Endothelial cell of umbilical vein (primary cell): ENCODE data around the gene LAMC3. TPM values are rescaled to one million over a fixed set of nuclear protein-coding genes. Genes with fewer than 3 reads are reported as not detected.

ENCODE experiments used
- BruUV-seq: library from RNA; stranded (reverse); fragments of 400-500 nt; replicated peaks from 2 replicates; lab custom pipeline; 2021; lab: Mats Ljungman, UMichigan
- CTCF ChIA-PET: fragments of 300-600, 350-600 bp; sonication (Branson Sonifier 250); formaldehyde crosslinking; loops from one replicate; lab custom pipeline; 2021; ENCODE audit warnings: antibody characterized with exemption, inconsistent platforms; lab: Charles Lee
- POLR2A ChIA-PET: fragments of 300-600, 350-600 bp; sonication (Branson Sonifier 250); formaldehyde crosslinking; loops from one replicate; lab custom pipeline; 2021; ENCODE audit warnings: antibody characterized with exemption, inconsistent platforms; lab: Charles Lee
- DNase-seq: peaks from one replicate; pipeline ENCODE4 v3.0.0-alpha.2; 2011; ENCODE audit warnings: low read depth, low spot score
- FAIRE-seq: peaks from 2 replicates; lab custom pipeline; 2011; peaks lifted over from hg19 to GRCh38; lab: Jason Lieb, UNC
- H2AFZ ChIP-seq: 2 replicates; pipeline ENCODE4 v1.6.0; 2012; ENCODE audit warnings: low read depth, low read length, control low read depth, inconsistent platforms
- H3K27ac ChIP-seq: 2 replicates; pipeline ENCODE4 v1.5.1; 2011; ENCODE audit warnings: low read depth, mild to moderate bottlenecking, control low read depth, low read length, moderate library complexity; ENCODE audit not compliant: insufficient read depth
- H3K27me3 ChIP-seq, 2 experiments: 2 replicates each; pipeline versions ENCODE4 v1.6.0 to v1.6.1; 2011; ENCODE audit warnings: low read length in 2 of 2, mixed read lengths in 1 of 2; ENCODE audit not compliant: control insufficient read depth in 2 of 2, insufficient read depth in 2 of 2
- H3K36me3 ChIP-seq, 2 experiments: 2 replicates in 1 of 2; 3 replicates in 1 of 2; pipeline ENCODE4 v1.5.1; 2011; ENCODE audit warnings: low read length in 2 of 2, mild to moderate bottlenecking in 1 of 2, moderate library complexity in 1 of 2; ENCODE audit not compliant: control insufficient read depth in 2 of 2, insufficient read depth in 2 of 2; ENCODE audit errors: extremely low read depth in 1 of 2
- H3K4me1 ChIP-seq: 3 replicates; pipeline ENCODE4 v1.5.1; 2011; ENCODE audit warnings: mild to moderate bottlenecking, low read length; ENCODE audit not compliant: control insufficient read depth, insufficient read depth; ENCODE audit errors: extremely low read depth
- H3K4me2 ChIP-seq: 2 replicates; pipeline ENCODE4 v1.6.1; 2011; ENCODE audit warnings: low read length, control low read depth, mixed read lengths; ENCODE audit not compliant: insufficient read depth
- H3K4me3 ChIP-seq, 3 experiments: fragments of 200-600 bp in 1 of 3; sonication (generic), shearing (Covaris generic) in 1 of 3; replicated peaks in 1 of 3; 2 replicates each; pipeline ENCODE4 v1.5.1; 2011 to 2016; ENCODE audit warnings: control low read depth in 3 of 3, low read length in 3 of 3, mild to moderate bottlenecking in 2 of 3, inconsistent platforms in 1 of 3, low read depth in 1 of 3, moderate library complexity in 1 of 3; ENCODE audit not compliant: insufficient read depth in 1 of 3
- H3K79me2 ChIP-seq: 2 replicates; pipeline ENCODE4 v1.6.0; 2012; ENCODE audit warnings: low read length, inconsistent platforms; ENCODE audit not compliant: control insufficient read depth, insufficient read depth
- H3K9ac ChIP-seq: replicated peaks from 2 replicates; pipeline ENCODE3; 2011; ENCODE audit warnings: low read length, control low read depth; ENCODE audit not compliant: insufficient read depth; ENCODE audit errors: extremely low read depth
- H3K9me1 ChIP-seq: replicated peaks from 3 replicates; pipeline ENCODE4 v1.6.0; 2011; ENCODE audit warnings: mild to moderate bottlenecking, low read length; ENCODE audit not compliant: control insufficient read depth, insufficient read depth; ENCODE audit errors: extremely low read depth
- H3K9me3 ChIP-seq: replicated peaks from 2 replicates; pipeline ENCODE4 v1.5.1; 2012; ENCODE audit warnings: low read length, inconsistent platforms; ENCODE audit not compliant: control insufficient read depth, insufficient read depth
- H4K20me1 ChIP-seq: replicated peaks from 2 replicates; pipeline ENCODE3; 2011; ENCODE audit warnings: mild to moderate bottlenecking, low read length; ENCODE audit not compliant: control insufficient read depth, insufficient read depth; ENCODE audit errors: extremely low read depth
- CTCF ChIP-seq, 2 donors: IDR thresholded peaks; 1 replicate in 1 of 2; 2 replicates in 1 of 2; pipeline ENCODE4 v1.5.1; 2011; ENCODE audit warnings: low read length in 2 of 2, mild to moderate bottlenecking in 2 of 2, moderate library complexity in 2 of 2, control low read depth in 1 of 2, inconsistent platforms in 1 of 2, low read depth in 1 of 2; ENCODE audit not compliant: insufficient read depth in 1 of 2; ENCODE audit errors: extremely low read depth in 1 of 2
- EZH2 ChIP-seq: IDR thresholded peaks from 2 replicates; pipeline ENCODE4 v1.6.1; 2012; ENCODE audit warnings: borderline replicate concordance, low read depth, mild to moderate bottlenecking, moderate library complexity, low read length, inconsistent platforms; ENCODE audit not compliant: severe bottlenecking
- FOS ChIP-seq: IDR thresholded peaks from 2 replicates; pipeline ENCODE4 v1.6.1; 2011; ENCODE audit warnings: mild to moderate bottlenecking, low read length, moderate library complexity, borderline replicate concordance; ENCODE audit not compliant: insufficient read depth
- GATA2 ChIP-seq: IDR thresholded peaks from 2 replicates; pipeline ENCODE4 v1.7.0; 2011; ENCODE audit warnings: low read depth, mild to moderate bottlenecking, moderate library complexity, mixed read lengths, low read length; ENCODE audit not compliant: insufficient read length, insufficient read depth
- JUN ChIP-seq: IDR thresholded peaks from 2 replicates; pipeline ENCODE4 v1.6.1; 2011; ENCODE audit warnings: borderline replicate concordance, low read depth; ENCODE audit not compliant: insufficient read length, insufficient read depth
- MAX ChIP-seq: IDR thresholded peaks from 2 replicates; pipeline ENCODE4 v1.6.1; 2011; ENCODE audit not compliant: insufficient read depth, insufficient read length
- MYC ChIP-seq: IDR thresholded peaks from one replicate; pipeline ENCODE4 v1.6.1; 2011; ENCODE audit warnings: mild to moderate bottlenecking, low read depth, low read length
- POLR2A ChIP-seq: IDR thresholded peaks from 2 replicates; pipeline ENCODE4 v1.6.1; 2012; ENCODE audit warnings: low read depth, mild to moderate bottlenecking, control low read depth, low read length
- POLR2AphosphoS5 ChIP-seq: IDR thresholded peaks from 2 replicates; pipeline ENCODE4 v1.6.1; 2012; ENCODE audit warnings: low read depth, mild to moderate bottlenecking, control low read depth, low read length, moderate library complexity; ENCODE audit not compliant: insufficient read depth
- dilution Hi-C: fragments of 300-500 bp; cut with MboI; formaldehyde crosslinking; loops from one replicate; pipeline ENCODE4 v1.15.0; 2019; ENCODE audit warnings: low sequenced_read_pairs; ENCODE audit not compliant: extremely low pct_ligation_motif_present
- intact Hi-C: fragments of 100-400 bp; cut with micrococcal nuclease; formaldehyde crosslinking; loops from one replicate; pipeline ENCODE4 v1.10.0; 2022
- polyA plus RNA-seq, 4 experiments: library from polyadenylated mRNA; depleted of rRNA in 3 of 4; stranded (reverse) in 3 of 4; unstranded in 1 of 4; fragments of >200 nt; gene quantifications; 2 replicates each; pipeline versions ENCODE4 v1.2.1 to v1.2.3, GENCODE V29; 2011 to 2012; ENCODE audit warnings: missing spikeins in 1 of 4
- total RNA-seq: library from RNA; stranded (reverse); gene quantifications from 2 replicates; pipeline ENCODE4 v1.2.3, GENCODE V29; 2021

Gene LAMC3
- total and polyA plus RNA-seq, 2 donors (not counting 3 experiments of a cell fraction or from before 2014, with no cell fraction given), result 0.18 to 0.38 TPM

GRCh38 chr9:131119600-131119999 lies 110.6 kb downstream of the LAMC3 start:
- no peak for TF ChIP-seq MYC
- TF ChIP-seq EZH2, result no peak
- no peak for TF ChIP-seq FOS
- TF ChIP-seq POLR2AphosphoS5, result no peak
- H3K9me3 ChIP-seq, result no peaks in the 10 kb centered on the region
- POLR2A ChIA-PET, result interaction anchor here (0.7 kb wide), 1 partner anchor 24 kb away, joined by 5 read pairs; no protein-coding TSS in a partner anchor
- no peaks in the 10 kb centered on the region for H4K20me1 ChIP-seq
- dilution Hi-C loops, result no loop called here
- no peak overlapping the region for H2AFZ ChIP-seq
- no peak overlapping the region for H3K4me2 ChIP-seq
- H3K4me1 ChIP-seq, result peaks cover 23% of the 10 kb centered on the region
- H3K36me3 ChIP-seq, result peaks cover 0 to 2% of the 10 kb centered on the region in 2 experiments
- no peaks in the 10 kb centered on the region for H3K9me1 ChIP-seq
- CTCF ChIA-PET, result no interaction called here
- no peaks in the 10 kb centered on the region for H3K27me3 ChIP-seq
- no TSS peak for BruUV-seq
- intact Hi-C loops, result no loop called here
- FAIRE-seq (no peak), DNase-seq (no peak)
- H3K27ac ChIP-seq, result no peak overlapping the region
- no peak overlapping the region for H3K4me3 ChIP-seq
- no peak overlapping the region for H3K9ac ChIP-seq
- H3K79me2 ChIP-seq, result no peaks in the 10 kb centered on the region

DNA sequence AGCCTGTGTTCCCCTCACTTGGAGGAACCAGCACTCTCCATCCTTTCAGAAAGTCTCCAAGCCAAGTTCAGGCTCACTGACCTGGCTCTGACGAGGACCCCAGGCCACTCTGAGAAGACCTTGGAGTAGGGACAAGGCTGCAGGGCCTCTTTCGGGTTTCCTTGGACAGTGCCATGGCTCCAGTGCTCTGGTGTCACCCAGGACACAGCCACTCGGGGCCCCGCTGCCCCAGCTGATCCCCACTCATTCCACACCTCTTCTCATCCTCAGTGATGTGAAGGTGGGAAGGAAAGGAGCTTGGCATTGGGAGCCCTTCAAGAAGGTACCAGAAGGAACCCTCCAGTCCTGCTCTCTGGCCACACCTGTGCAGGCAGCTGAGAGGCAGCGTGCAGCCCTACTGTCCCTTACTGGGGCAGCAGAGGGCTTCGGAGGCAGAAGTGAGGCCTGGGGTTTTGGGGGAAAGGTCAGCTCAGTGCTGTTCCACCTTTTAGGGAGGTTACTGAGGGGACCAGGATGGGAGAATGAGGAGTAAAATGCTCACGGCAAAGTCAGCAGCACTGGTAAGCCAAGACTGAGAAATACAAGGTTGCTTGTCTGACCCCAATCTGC lies 111.8 kb downstream of the LAMC3 start:
- no peaks in the 10 kb centered on the region for H3K9me3 ChIP-seq
- H3K9ac ChIP-seq, result no peak overlapping the region
- DNase-seq (no peak), FAIRE-seq (no peak)
- intact Hi-C loops (no loop called here), dilution Hi-C loops (no loop called here)
- H3K9me1 ChIP-seq, result no peaks in the 10 kb centered on the region
- ChIA-PET CTCF (no interaction called here), POLR2A (no interaction called here)
- H3K4me3 ChIP-seq, result no peak overlapping the region
- H3K4me1 ChIP-seq, result peaks cover 27% of the 10 kb centered on the region
- H3K36me3 ChIP-seq, result peaks cover 0 to 2% of the 10 kb centered on the region in 2 experiments
- H4K20me1 ChIP-seq, result no peaks in the 10 kb centered on the region
- H3K79me2 ChIP-seq, result peaks cover 2% of the 10 kb centered on the region
- H2AFZ ChIP-seq, result no peak overlapping the region
- BruUV-seq, result no TSS peak
- H3K27ac ChIP-seq, result no peak overlapping the region
- TF ChIP-seq CTCF (IDR thresholded peaks at IDR 0.05; ENCODE audit: extremely low read depth in 1 of 2, insufficient read depth in 1 of 2, low read depth in 1 of 2, low read length in 2 of 2) (no peak), FOS (no peak), POLR2AphosphoS5 (no peak), GATA2 (no peak), POLR2A (no peak), MAX (no peak), EZH2 (no peak), MYC (no peak), JUN (no peak)
- H3K4me2 ChIP-seq, result no peak overlapping the region
- no peaks in the 10 kb centered on the region for H3K27me3 ChIP-seq
